HS-5 (cell line): ENCODE data around the gene ABCC10.

Experiments used
- DNase-seq: peaks from one replicate; pipeline ENCODE4 v3.0.0-alpha.2; 2012; ENCODE audit warnings: low read depth

Gene ABCC10

GRCh38 chr6:43468748-43469681 is 41.7 kb downstream of the ABCC10 start:
- DNase-seq = no peak

DNA sequence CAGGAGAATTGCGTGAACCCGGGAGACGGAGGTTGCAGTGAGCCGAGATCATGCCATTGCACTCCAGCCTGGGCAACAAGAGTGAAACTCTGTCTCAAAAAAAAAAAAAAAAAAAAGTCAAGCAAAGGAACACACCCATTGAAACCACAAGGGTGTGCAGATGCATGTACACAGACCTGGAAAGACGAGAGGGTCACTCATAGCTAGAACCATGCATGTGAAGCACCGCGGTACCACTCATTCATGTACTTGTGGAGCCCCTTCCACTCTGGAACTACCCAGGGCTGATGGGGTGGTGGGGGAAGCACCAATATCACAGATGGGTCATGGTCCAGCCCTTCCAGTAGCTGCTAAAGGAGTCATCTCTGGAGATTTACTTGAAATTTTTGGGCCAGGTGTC is 42.6 kb downstream of the ABCC10 start:
- no peak for DNase-seq

DNA sequence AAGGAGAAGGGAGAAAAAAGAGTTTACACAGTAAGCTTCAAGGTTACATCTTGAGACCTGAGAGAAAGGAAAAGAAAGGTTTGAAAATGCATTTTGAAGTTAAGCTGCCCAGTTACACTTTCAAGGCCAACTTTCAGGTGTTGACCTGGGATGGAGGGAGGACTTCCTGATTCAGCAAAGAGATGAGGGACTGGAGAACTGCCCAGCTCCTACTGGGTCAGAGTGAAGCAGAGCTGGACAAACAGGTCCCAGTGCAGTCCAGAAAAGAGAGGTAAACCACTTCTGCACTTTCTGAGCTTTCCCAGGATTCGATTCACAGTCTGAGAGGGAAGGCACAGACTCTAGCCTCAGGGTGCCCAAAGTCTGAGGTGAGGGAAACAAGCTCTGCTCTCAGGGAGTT is 44.1 kb downstream of the ABCC10 start:
- no peak for DNase-seq

DNA sequence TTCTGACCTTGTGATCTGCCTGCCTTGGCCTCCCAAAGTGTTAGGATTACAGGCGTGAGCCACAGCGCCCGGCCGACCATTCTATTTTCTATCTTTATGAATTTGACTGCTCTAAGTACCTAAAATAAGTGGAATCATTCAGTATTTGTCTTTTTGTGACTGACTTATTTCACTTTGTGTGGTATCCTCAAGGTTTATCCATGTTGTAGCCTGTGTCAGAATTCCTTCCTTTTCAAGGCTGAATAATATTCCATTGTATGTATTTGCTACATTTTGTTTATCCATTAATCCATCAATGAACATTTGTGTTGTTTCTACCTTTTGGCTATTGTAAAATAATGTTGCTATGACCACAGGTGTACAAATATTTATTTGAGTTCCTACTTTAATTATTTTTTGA is 45.2 kb downstream of the ABCC10 start:
- no peak for DNase-seq

GRCh38 chr6:43475516-43475915 is 48.2 kb downstream of the ABCC10 start:
- DNase-seq = no peak

- no peak for DNase-seq
Observed at GRCh38 chr6:43476746-43477145, 49.4 kb downstream of the ABCC10 start.

DNA sequence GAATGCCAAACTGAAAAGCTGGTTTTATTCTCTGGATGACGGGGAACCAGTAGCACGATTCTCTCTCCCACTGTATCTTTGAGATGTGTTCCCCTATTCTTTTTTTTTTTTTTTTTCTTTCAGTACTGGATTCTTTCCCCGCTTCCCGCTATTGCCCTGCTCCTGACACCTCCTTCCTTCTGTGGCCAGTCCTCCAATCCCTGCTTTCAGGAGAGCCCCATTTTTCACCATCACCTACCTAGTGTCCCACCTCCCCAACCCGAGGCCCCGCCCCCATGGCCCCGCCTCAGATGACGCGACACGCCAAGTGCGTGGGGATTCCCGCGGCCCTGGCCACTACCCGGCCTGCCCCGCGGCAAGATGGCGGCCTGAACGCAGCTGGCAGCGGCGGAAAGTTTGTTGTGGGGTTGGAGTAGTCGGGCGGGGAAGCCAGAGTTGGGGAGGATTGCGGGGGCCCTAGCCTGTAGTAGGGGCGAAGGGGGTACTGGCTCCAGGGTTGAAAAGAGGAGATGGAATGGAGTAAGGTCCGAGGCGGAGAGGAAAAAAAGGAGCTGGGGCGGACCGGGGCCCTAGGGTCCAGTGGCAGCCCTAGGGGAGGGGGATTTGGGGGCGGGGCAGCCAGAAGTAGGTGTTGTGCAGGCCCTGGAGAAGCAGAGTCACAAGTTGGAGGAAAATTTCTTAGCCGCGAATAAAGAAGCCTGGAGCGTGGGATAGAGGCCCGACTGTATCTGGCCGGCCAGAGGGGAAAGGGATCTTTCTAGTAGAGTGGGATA is 50.1 kb downstream of the ABCC10 start, which contains the start of gene TJAP1:
Gene TJAP1 (plus strand): TSS at position 336 of the 773 bp plus-strand sequence. CDS start 21,432 bp downstream, outside the sequence.
- no peak for DNase-seq

DNA sequence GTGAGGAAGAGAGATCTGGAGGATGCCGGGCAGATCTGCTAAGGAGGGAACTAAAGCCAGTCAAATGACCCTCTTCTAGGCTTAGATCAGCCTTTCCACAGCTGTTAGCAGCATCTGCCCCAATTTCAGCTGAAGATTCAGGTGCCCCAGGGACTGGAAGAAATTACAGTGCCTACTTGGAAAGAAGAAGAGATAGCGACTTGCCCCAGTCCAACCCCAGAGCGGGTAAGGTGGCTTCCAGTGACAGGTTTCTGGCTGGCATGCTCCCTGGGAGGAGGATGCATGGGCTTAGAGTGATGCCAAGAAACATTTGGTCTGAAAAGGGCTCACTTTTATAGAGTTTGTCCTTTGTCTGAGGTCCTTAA is 50.6 kb downstream of the ABCC10 start:
- no peak for DNase-seq

DNA sequence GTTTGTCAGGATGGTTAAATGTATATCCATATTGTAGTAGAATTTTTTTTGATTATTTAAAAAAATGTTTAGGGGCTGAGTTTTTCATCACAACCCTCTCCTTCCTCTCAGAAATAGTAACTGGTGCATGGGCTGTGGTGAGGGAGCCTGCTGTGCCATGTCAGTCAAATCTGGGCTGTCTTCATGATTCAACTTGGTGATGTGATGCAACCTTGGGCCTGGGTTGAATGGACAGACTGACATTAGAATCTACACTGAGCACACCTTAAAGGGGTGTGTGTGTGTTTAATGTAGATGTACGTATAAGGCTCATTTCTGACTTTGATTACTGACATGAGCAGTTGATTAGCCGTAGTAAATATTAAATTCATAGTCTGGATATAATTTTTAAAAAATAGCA is 53.7 kb downstream of the ABCC10 start:
- no peak for DNase-seq

DNA sequence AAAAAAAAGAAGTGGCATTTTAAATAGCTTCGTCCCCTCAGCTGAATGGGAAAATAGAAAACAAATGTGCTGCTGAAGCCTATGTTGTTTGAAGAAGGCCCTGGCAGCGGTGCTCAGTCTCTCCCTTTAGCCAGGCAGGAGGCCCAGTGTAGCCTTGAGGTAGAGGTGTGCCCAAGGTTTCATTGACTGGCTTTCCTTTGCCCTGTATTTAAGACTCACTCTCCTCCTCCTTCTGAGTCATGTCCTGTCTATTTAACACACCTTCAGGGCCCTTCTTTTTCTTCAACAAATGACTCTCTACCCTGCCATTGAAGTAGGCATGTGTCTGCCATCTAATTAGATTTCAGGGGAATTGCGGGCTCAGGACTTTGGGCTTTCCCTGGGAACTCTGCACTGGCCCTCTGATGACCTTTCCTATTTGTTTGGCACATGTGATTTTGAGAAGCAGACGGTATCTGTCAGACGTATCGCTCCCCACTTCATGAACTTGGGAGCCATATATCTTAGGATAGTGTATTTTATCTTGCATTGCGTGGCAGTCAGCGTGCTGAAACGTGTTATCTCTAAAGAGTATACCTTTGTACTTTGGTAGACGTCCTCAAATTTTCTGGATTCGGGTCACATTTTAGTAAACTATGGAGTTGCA is 54.4 kb downstream of the ABCC10 start:
- DNase-seq = no peak

GRCh38 chr6:43488667-43489276 is 61.4 kb downstream of the ABCC10 start:
- no peak for DNase-seq

DNA sequence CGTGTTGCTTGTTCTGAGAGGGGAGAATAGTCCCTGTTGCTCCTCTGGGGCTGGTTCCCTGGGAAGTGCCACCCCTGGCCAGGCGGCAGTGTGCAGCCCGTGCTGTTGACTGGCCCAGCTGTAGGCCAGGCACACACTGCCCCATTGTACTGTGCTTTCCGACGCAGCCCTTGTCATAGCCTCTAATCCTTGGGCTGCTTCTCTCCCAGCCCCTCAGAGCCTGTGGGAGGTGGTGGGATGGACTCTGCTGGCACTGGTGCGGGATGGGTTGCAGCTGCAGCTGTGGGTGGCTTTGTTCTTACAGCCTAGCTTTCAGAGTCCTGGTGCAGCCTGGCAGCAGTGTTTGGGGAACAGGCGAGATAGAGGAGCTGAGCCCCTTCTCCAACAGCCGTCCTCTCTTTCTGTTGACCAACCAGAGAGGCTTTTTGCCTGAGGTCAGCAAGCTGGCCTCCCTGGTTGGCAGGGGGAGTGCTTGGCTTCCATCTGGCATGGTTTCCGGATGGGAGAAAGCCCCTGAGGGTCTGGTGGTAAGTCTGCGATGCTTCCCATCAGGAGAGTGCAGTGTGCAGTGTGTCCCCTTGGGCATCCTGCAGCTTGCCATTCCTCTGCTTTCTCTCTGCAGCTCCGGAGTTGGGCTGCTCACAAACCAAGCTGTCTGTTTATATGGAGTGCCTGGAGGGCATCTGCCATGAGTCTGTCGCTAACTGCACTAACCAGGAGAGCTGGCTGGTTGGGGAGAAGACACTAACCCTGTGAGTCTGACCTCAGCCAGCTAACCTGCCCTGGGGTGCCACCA is 62.1 kb downstream of the ABCC10 start:
- no peak for DNase-seq

DNA sequence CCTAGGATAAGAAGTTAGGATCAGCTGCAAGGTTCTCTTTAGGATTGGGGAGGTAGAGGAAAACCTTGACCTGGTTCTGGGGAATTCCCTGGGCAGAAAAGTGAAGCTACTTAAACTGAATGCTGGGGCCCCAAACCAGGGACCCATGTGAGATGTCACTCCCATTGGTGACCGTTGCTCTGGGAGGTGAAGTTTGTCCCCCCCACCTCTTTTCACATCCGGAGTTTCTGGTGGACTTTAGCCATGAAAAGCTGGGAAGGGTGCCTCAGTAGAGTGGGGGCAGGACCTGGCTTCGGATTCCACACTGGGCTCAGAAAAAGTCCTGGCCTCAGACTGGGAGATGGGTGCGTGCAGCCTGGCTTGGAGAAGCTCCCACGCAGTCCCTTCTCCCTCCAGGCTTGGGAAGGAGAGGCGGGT is 63.2 kb downstream of the ABCC10 start:
- no peak for DNase-seq

DNA sequence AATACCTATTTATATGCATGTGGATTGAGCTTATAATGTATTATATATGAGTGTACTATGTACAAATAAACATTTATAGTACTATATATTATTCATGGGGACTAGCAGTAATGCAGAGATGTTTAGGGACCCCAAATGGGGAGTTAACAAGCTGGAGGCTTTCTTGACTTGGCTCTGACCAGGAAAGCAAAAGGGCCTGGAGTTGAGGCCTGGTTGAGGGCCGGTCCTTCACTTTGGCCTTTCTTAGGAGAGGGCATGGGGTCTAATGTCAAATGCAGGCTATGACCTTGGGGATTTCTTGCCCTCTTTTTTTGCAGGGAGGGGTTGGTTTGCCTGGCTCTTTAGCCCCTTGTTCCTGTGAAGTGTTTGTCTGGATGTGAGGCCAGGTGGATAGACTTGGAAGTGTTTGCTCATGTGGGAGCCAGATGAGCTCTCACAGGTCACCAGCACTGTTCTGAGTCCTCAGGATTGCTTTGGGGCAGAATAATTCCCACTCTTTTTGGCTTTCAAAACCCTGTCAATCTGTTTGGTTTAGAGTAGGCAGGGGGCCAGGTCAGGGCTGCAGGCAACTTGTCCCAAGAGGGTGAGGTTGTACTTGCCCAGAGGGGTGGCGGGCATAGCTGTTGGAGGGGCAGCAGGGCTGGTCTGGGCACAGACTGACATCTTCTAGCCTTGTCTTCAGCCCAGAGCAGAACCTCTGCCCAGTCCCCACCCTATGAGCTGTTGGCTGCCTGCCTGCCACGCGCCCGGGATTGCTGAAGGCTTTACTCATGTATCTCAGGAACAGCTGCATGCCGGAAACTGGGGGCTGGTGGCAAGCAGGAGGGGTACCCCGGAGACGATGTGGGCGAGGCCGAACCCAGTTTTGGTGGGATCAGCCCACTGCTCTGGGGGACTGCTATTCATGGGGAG is 64.7 kb downstream of the ABCC10 start:
- peak; percentile 58 for DNase-seq

DNA sequence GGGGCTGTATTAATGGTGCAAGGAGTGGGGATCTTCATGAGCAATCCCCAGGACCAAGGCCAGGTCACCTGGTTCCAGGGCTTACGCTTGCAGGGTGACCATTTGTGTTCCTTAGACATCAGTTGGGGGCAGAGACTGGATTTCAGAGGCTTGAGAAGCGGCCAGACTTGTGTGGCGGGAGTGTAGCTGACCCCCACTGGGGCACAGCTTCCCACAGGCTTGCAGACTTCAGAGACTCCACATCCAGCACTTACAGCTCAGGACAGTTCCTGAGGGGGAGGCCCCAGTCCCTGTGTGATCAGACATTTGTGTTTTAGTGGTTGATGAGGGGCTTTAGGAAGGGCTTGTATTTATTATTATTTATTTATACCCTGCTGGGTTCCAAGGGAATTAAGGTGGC is 65.3 kb downstream of the ABCC10 start:
- no peak for DNase-seq

GRCh38 chr6:43493230-43493629 is 65.9 kb downstream of the ABCC10 start:
- no peak for DNase-seq

- no peak for DNase-seq
Observed at GRCh38 chr6:43493833-43494232, 66.5 kb downstream of the ABCC10 start.

DNA sequence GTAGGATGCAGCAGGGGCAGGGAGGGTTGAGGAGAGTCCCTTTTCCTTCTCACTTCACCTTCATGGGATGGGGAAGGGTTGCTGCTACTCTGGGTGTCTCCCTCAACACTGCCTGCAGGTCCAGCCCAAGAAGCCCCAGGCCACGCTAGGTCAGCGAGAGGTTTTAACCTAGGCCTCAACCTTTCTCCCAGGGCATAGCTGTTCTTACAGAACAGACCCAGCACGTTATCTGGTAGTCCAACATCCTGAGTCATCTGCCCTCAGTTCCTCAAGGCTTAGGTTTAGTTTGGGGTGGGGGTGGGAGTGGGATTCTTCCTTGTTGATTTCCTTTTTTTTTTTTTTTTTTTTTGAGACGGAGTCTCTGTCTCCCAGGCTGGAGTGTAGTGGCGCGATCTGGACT is 67.0 kb downstream of the ABCC10 start:
- no peak for DNase-seq

DNA sequence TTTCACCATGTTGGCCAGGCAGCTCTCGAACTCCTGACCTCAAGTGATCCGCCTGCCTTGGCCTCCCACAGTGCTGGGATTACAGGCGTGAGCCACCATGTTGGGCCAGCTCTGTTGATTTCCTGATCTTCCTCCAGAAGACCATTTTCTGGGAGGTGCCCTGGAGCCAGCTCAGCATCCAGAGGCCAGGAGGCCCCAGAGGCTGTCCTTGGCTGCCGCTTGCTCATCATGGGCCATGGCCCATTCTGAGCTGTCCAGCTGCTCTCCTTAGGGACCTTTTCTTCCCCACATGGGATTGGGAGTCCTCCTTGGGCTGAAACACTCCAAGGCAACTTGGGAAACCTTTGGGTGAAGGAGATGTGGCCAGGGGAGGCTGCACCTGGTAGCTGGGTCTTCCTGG is 67.4 kb downstream of the ABCC10 start:
- no peak for DNase-seq

DNA sequence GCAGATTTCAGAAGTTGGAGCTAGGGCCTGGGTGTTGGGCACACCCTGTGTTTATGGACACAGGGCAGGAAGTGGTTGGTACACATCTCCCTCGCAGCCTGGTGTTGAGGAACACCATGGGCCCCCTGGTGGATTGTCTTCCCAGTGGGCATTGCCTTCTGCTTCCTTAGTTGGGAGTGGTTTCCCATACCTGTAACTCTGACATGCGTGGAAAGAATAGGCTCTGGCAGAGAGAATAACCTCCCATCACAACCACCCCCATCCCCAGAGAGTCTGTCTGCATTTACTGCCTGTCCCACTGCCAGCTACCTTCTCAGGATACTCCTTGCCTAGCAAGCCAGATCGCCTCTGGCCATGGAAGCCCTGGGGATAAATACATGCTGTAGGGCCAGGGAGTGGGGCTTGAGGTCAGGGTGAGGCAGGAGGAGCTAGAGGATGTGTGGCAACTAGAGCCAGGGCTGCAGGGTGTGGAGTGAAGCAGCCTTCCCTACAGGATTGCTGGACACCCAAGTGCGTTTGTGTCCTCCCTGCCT is 68.1 kb downstream of the ABCC10 start:
- no peak for DNase-seq
